ENCODE results near the gene TOP2A.

The TOP2A gene

GRCh38 chr17:40417609-40418427 is at the start of gene TOP2A:
TOP2A (minus strand) TSS chr17:40417896; CDS start chr17:40417791, 105 bp downstream.
- DNase-seq: peak; percentile 99

- no peak for DNase-seq
These were observed 49.7 kb upstream of the TOP2A start for GRCh38 chr17:40467281-40467867.

- DNase-seq: no peak
These were observed 48.7 kb upstream of the TOP2A start for GRCh38 chr17:40466298-40466971.

GRCh38 chr17:40464392-40464855 is 46.7 kb upstream of the TOP2A start:
- DNase-seq: no peak

GRCh38 chr17:40463122-40463550 is 45.4 kb upstream of the TOP2A start:
- DNase-seq: no peak

GRCh38 chr17:40462343-40463121 is 44.8 kb upstream of the TOP2A start:
- no peak for DNase-seq

GRCh38 chr17:40461732-40462342 is 44.1 kb upstream of the TOP2A start:
- DNase-seq: no peak

- no peak for DNase-seq
These were observed 43.5 kb upstream of the TOP2A start for GRCh38 chr17:40460968-40461731.

GRCh38 chr17:40460604-40460967 is 42.9 kb upstream of the TOP2A start:
- no peak for DNase-seq

- no peak for DNase-seq
These were observed 42.2 kb upstream of the TOP2A start for GRCh38 chr17:40459636-40460603.

GRCh38 chr17:40458851-40459482 is 41.3 kb upstream of the TOP2A start:
- no peak for DNase-seq

GRCh38 chr17:40457964-40458791 is 40.5 kb upstream of the TOP2A start:
- DNase-seq: no peak

GRCh38 chr17:40457369-40457768 is 39.7 kb upstream of the TOP2A start:
- no peak for DNase-seq

- DNase-seq: no peak
These were observed 38.8 kb upstream of the TOP2A start for GRCh38 chr17:40456396-40456951.

- DNase-seq: no peak
These were observed 36.9 kb upstream of the TOP2A start for GRCh38 chr17:40454613-40454995.

- DNase-seq: no peak
These were observed 36.4 kb upstream of the TOP2A start for GRCh38 chr17:40453881-40454612.

GRCh38 chr17:40452921-40453378 is 35.3 kb upstream of the TOP2A start:
- DNase-seq: no peak

GRCh38 chr17:40452216-40452787 is 34.6 kb upstream of the TOP2A start:
- no peak for DNase-seq

All from CD4-positive, alpha-beta T cell treated with Interleukin-10 for 1 hour (primary cell).